Measurements from ENCODE around the gene HNRNPCL1. TPM values are rescaled to one million over a fixed set of nuclear protein-coding genes. Genes with fewer than 3 reads are reported as not detected.
A peak's percentile ranks its signal among the peaks of the same experiment; 100 is the strongest.
"Not testable (repeated sequence)": the region's sequence is repeated elsewhere in the genome, so short reads cannot be mapped to it uniquely, and the experiment has no call there.

The HNRNPCL1 gene
- total RNA-seq (2022) (not detected in 2 replicates), Bru-seq, nascent RNA (not detected), BruChase-seq, experiment 1, labeled RNA remaining after a 6-hour chase (percentile 23 among the genes with signal in this experiment), BruChase-seq, experiment 2, labeled RNA remaining after a 2-hour chase (not detected)
- long read RNA-seq = 0 reads

DNA sequence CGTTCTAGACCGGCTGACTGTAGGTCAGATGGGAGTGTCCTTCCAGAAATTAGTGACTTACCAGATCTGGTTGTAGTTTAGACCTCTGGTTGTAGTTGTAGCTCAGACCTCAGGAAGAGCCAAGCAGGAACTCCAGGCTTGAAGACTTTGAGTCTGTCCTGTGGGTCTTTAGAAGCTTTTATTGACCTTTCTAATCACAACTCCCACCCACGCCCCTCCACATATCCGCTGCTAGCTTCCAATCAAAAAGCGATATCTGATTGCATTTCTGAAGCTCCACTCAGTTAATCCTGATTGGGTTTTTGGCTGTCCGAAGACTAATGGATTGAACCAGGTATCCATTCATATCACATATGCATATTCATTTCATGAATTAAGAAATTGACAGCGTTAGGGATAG lies at the start of gene HNRNPCL1:
TSS of gene HNRNPCL1 (minus strand) at position 101 of the 400 bp plus-strand sequence. CDS start 431 bp downstream, outside the sequence.
- H3K27me3 Mint-ChIP-seq (ENCODE audit: unreplicated experiment); BruUV-seq (replicated peaks); H3K36me3 Mint-ChIP-seq (ENCODE audit: insufficient read depth, unreplicated experiment); DNase-seq; intact Hi-C loops (cut with micrococcal nuclease; ENCODE audit: unreplicated experiment); H3K27ac Mint-ChIP-seq (ENCODE audit: unreplicated experiment); CTCF ChIA-PET; H3K4me3 Mint-ChIP-seq (ENCODE audit: low read depth, unreplicated experiment); H3K9me3 Mint-ChIP-seq (ENCODE audit: low read depth, unreplicated experiment); H3K4me1 Mint-ChIP-seq (ENCODE audit: low read depth, unreplicated experiment): not testable (repeated sequence)

DNA sequence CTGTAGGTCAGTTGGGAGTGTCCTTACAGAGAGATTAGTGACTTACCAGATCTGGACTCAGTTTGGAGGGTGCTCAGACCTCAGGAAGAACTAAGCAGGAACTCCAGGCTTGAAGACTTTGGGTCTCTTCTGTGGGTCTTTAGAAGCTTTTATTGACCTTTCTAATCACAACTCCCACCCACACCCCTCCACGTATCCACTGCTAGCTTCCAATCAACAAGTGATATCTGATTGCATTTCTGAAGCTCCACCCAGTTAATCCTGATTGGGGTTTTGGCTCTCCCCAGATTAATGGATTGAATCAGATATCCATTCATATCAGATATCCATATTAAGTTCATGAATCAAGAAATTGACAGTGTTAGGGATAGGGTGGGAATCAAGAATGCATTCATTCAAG lies 49.6 kb upstream of the HNRNPCL1 start, which contains the start of gene PRAMEF10:
TSS of gene PRAMEF10 (minus strand) at position 101 of the 400 bp plus-strand sequence. CDS start 2,423 bp downstream, outside the sequence.
- CTCF ChIA-PET; H3K4me3 Mint-ChIP-seq (ENCODE audit: low read depth, unreplicated experiment); BruUV-seq (replicated peaks): not testable (repeated sequence)

GRCh38 chr1:12886101-12886500 lies 37.6 kb upstream of the HNRNPCL1 start, which contains the start of gene PRAMEF4:
PRAMEF4 (minus strand) TSS chr1:12886201; CDS start chr1:12883394, 2,807 bp downstream.
- H3K9me3 Mint-ChIP-seq (ENCODE audit: low read depth, unreplicated experiment) = not testable (repeated sequence)

More for the DNA sequence above, 49.6 kb upstream of the HNRNPCL1 start, which contains the start of gene PRAMEF10:
- H3K27me3 Mint-ChIP-seq (ENCODE audit: unreplicated experiment); H3K4me1 Mint-ChIP-seq (ENCODE audit: low read depth, unreplicated experiment); H3K36me3 Mint-ChIP-seq (ENCODE audit: insufficient read depth, unreplicated experiment); DNase-seq; H3K27ac Mint-ChIP-seq (ENCODE audit: unreplicated experiment); intact Hi-C loops (cut with micrococcal nuclease; ENCODE audit: unreplicated experiment); H3K9me3 Mint-ChIP-seq (ENCODE audit: low read depth, unreplicated experiment): not testable (repeated sequence)

GRCh38 chr1:12878453-12878852 lies 29.9 kb upstream of the HNRNPCL1 start:
- H3K4me1 Mint-ChIP-seq (ENCODE audit: low read depth, unreplicated experiment); H3K27me3 Mint-ChIP-seq (ENCODE audit: unreplicated experiment); CTCF ChIA-PET: not testable (repeated sequence)

More at GRCh38 chr1:12886101-12886500, 37.6 kb upstream of the HNRNPCL1 start, which contains the start of gene PRAMEF4:
- H3K36me3 Mint-ChIP-seq (ENCODE audit: insufficient read depth, unreplicated experiment); H3K4me3 Mint-ChIP-seq (ENCODE audit: low read depth, unreplicated experiment); DNase-seq; H3K27me3 Mint-ChIP-seq (ENCODE audit: unreplicated experiment); intact Hi-C loops (cut with micrococcal nuclease; ENCODE audit: unreplicated experiment); H3K27ac Mint-ChIP-seq (ENCODE audit: unreplicated experiment); H3K4me1 Mint-ChIP-seq (ENCODE audit: low read depth, unreplicated experiment); CTCF ChIA-PET; BruUV-seq (replicated peaks): not testable (repeated sequence)

GRCh38 chr1:12863131-12863880 lies 14.8 kb upstream of the HNRNPCL1 start:
- H3K9me3 Mint-ChIP-seq (ENCODE audit: low read depth, unreplicated experiment); H3K4me3 Mint-ChIP-seq (ENCODE audit: low read depth, unreplicated experiment): not testable (repeated sequence)

More at GRCh38 chr1:12878453-12878852, 29.9 kb upstream of the HNRNPCL1 start:
- H3K27ac Mint-ChIP-seq (ENCODE audit: unreplicated experiment); intact Hi-C loops (cut with micrococcal nuclease; ENCODE audit: unreplicated experiment); H3K4me3 Mint-ChIP-seq (ENCODE audit: low read depth, unreplicated experiment); BruUV-seq (replicated peaks); H3K9me3 Mint-ChIP-seq (ENCODE audit: low read depth, unreplicated experiment); DNase-seq; H3K36me3 Mint-ChIP-seq (ENCODE audit: insufficient read depth, unreplicated experiment): not testable (repeated sequence)

GRCh38 chr1:12856786-12857185 lies 8.3 kb upstream of the HNRNPCL1 start, which contains the start of gene PRAMEF2:
PRAMEF2 (plus strand) TSS chr1:12857086; CDS start chr1:12859010, 1,924 bp downstream.
- not testable (repeated sequence) for H3K27ac Mint-ChIP-seq (ENCODE audit: unreplicated experiment); H3K4me3 Mint-ChIP-seq (ENCODE audit: low read depth, unreplicated experiment)

More at GRCh38 chr1:12863131-12863880, 14.8 kb upstream of the HNRNPCL1 start:
- DNase-seq; H3K36me3 Mint-ChIP-seq (ENCODE audit: insufficient read depth, unreplicated experiment); CTCF ChIA-PET; H3K4me1 Mint-ChIP-seq (ENCODE audit: low read depth, unreplicated experiment); intact Hi-C loops (cut with micrococcal nuclease; ENCODE audit: unreplicated experiment); H3K27ac Mint-ChIP-seq (ENCODE audit: unreplicated experiment); BruUV-seq (replicated peaks): not testable (repeated sequence)
- peaks cover 13% of the 10 kb centered on the region for H3K27me3 Mint-ChIP-seq (ENCODE audit: unreplicated experiment)

GRCh38 chr1:12851779-12852178 lies 3.3 kb upstream of the HNRNPCL1 start:
- H3K9me3 Mint-ChIP-seq (ENCODE audit: low read depth, unreplicated experiment) = no peaks in the 10 kb centered on the region
- no peaks in the 10 kb centered on the region for H3K4me1 Mint-ChIP-seq (ENCODE audit: low read depth, unreplicated experiment)
- no TSS peak for BruUV-seq (replicated peaks)
- H3K27me3 Mint-ChIP-seq (ENCODE audit: unreplicated experiment) = no peaks in the 10 kb centered on the region
- no peaks in the 10 kb centered on the region for H3K36me3 Mint-ChIP-seq (ENCODE audit: insufficient read depth, unreplicated experiment)
- DNase-seq = no peak
- no peak for TF ChIP-seq CTCF (IDR thresholded peaks at IDR 0.05; ENCODE audit: unreplicated experiment)
- H3K27ac Mint-ChIP-seq (ENCODE audit: unreplicated experiment) = no peak overlapping the region
- intact Hi-C loops (cut with micrococcal nuclease; ENCODE audit: unreplicated experiment) = no loop called here
- CTCF ChIA-PET = interaction anchor here (0.7 kb wide), 1 partner anchor 390 kb away, joined by 3 read pairs; no protein-coding TSS in a partner anchor
- no peak overlapping the region for H3K4me3 Mint-ChIP-seq (ENCODE audit: low read depth, unreplicated experiment)

More at GRCh38 chr1:12856786-12857185, 8.3 kb upstream of the HNRNPCL1 start, which contains the start of gene PRAMEF2:
- H3K36me3 Mint-ChIP-seq (ENCODE audit: insufficient read depth, unreplicated experiment); DNase-seq; H3K4me1 Mint-ChIP-seq (ENCODE audit: low read depth, unreplicated experiment); intact Hi-C loops (cut with micrococcal nuclease; ENCODE audit: unreplicated experiment); CTCF ChIA-PET; BruUV-seq (replicated peaks); H3K9me3 Mint-ChIP-seq (ENCODE audit: low read depth, unreplicated experiment): not testable (repeated sequence)
- peaks cover 13% of the 10 kb centered on the region for H3K27me3 Mint-ChIP-seq (ENCODE audit: unreplicated experiment)

DNA sequence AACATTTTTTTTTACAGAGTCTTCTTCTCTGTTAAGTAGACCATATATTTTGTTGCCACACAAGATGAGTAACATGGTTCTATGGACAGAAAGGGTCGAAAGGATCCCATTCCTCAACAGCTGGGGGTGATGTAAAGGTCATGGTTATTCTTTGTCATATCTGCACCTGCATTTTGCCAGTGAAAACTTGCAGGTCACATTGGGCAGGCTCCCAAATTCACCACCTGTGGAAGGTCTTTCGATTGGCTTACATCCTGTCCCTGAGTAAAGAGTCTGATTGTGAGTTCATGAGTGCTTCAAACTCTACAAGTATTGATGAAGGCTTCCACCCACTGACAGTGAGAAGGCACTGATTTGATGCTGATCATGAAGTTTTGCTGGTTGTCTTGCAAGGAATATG lies 15.3 kb downstream of the HNRNPCL1 start:
- BruUV-seq (replicated peaks); H3K27ac Mint-ChIP-seq (ENCODE audit: unreplicated experiment); H3K27me3 Mint-ChIP-seq (ENCODE audit: unreplicated experiment); H3K4me3 Mint-ChIP-seq (ENCODE audit: low read depth, unreplicated experiment); H3K9me3 Mint-ChIP-seq (ENCODE audit: low read depth, unreplicated experiment); H3K4me1 Mint-ChIP-seq (ENCODE audit: low read depth, unreplicated experiment); CTCF ChIA-PET; H3K36me3 Mint-ChIP-seq (ENCODE audit: insufficient read depth, unreplicated experiment); DNase-seq; intact Hi-C loops (cut with micrococcal nuclease; ENCODE audit: unreplicated experiment): not testable (repeated sequence)

DNA sequence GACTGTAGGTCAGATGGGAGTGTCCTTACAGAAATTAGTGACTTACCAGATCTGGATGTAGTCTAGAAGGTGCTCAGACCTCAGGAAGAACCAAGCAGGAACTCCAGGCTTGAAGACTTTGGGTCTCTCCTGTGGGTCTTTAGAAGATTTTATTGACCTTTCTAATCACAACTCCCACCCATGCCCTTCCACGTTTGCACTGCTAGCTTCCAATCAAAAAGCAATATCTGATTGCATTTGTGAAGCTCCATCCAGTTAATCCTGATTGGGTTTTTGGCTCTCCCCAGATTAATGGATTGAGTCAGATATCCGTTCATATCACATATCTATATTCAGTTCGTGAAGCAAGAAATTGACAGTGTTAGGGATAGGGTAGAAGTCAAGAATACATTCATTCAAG lies 17.2 kb downstream of the HNRNPCL1 start, which contains the start of gene PRAMEF11:
TSS of gene PRAMEF11 (minus strand) at position 101 of the 400 bp plus-strand sequence. CDS start 2,621 bp downstream, outside the sequence.
- H3K4me3 Mint-ChIP-seq (ENCODE audit: low read depth, unreplicated experiment); H3K9me3 Mint-ChIP-seq (ENCODE audit: low read depth, unreplicated experiment); H3K4me1 Mint-ChIP-seq (ENCODE audit: low read depth, unreplicated experiment); intact Hi-C loops (cut with micrococcal nuclease; ENCODE audit: unreplicated experiment); DNase-seq; BruUV-seq (replicated peaks); H3K27me3 Mint-ChIP-seq (ENCODE audit: unreplicated experiment); CTCF ChIA-PET; H3K36me3 Mint-ChIP-seq (ENCODE audit: insufficient read depth, unreplicated experiment); H3K27ac Mint-ChIP-seq (ENCODE audit: unreplicated experiment): not testable (repeated sequence)
